Keratinocyte (primary cell): ENCODE results near the gene KLHL22. TPM values are rescaled to one million over a fixed set of nuclear protein-coding genes. Genes with fewer than 3 reads are reported as not detected.

Experiments used
- polyA plus RNA-seq, 5 experiments: library from polyadenylated mRNA; depleted of rRNA in 3 of 5; stranded (reverse) in 3 of 5; stranded (forward) in 1 of 5; unstranded in 1 of 5; fragments of >200 nt; gene quantifications; 1 replicate in 1 of 5; 2 replicates in 3 of 5; 3 replicates in 1 of 5; pipeline versions ENCODE4 v1.2.1 to v1.2.3, GENCODE V29; 2011 to 2012; ENCODE audit warnings: missing spikeins in 2 of 5, low read depth in 1 of 5, low replicate concordance in 1 of 5
- small RNA-seq, 3 experiments: library from RNA; depleted of rRNA; stranded (forward); fragments of <200 nt; gene quantifications; one replicate each; pipeline ENCODE3, GENCODE V24; 2012; ENCODE audit warnings: low read depth in 3 of 3, low replicate concordance in 1 of 3; ENCODE audit not compliant: insufficient read length in 3 of 3

Gene KLHL22
- polyA plus RNA-seq, 1 donor (not counting 4 experiments of a cell fraction or from before 2014, with no cell fraction given), result 9.3 TPM

Small RNA genes within 50 kb of the gene (small RNA-seq; reads per million reads assigned to genes)
- gene RF00019, result 0 reads per million in 3 experiments
- gene RN7SL812P, result 0 reads per million in 3 experiments
- 0 reads per million in 3 experiments for gene RNU6-225P
- 0 reads per million in 3 experiments for gene RNY1P9

Other genes with a start within 250 kb of the KLHL22 start
- 2.5 to 5.6 TPM (median 5.5 TPM) in 3 replicates for gene RTN4R, start 227.5 kb downstream of the KLHL22 start, polyA plus RNA-seq
- gene DGCR6L, start 175.7 kb downstream of the KLHL22 start, polyA plus RNA-seq, result 19.2 to 38.3 TPM (median 25.2 TPM) in 3 replicates
- 5.2 to 7.2 TPM (median 6.1 TPM) in 3 replicates for gene ZNF74, start 101.6 kb downstream of the KLHL22 start, polyA plus RNA-seq
- 0.05 to 0.06 TPM (median 0.05 TPM) in 3 replicates for gene SCARF2, start 58.0 kb downstream of the KLHL22 start, polyA plus RNA-seq
- gene MED15, start 11.8 kb upstream of the KLHL22 start, polyA plus RNA-seq, result 24.9 to 51.4 TPM (median 29.2 TPM) in 3 replicates